GM12878 (cell line): ENCODE data around the gene CACNG3. TPM values are rescaled to one million over a fixed set of nuclear protein-coding genes. Genes with fewer than 3 reads are reported as not detected.

ENCODE experiments used
- ATAC-seq: fragments of 200-7000 bp; cut with Tn5 transposase; 3 replicates; pipeline ENCODE4 v1.9.1; 2020; ENCODE audit warnings: mild to moderate bottlenecking, moderate library complexity
- BruUV-seq: library from RNA; stranded (reverse); fragments of 400-500 nt; replicated peaks from 2 replicates; lab custom pipeline; 2021; lab: Mats Ljungman, UMichigan
- CTCF ChIA-PET: fragments of 300-600 bp; sonication (Branson Sonifier 250); formaldehyde crosslinking; extraction: SDS; loops from one replicate; lab custom pipeline; 2021; ENCODE audit warnings: inconsistent platforms; lab: Yijun Ruan, JAX
- POLR2A ChIA-PET: fragments of 350-600 bp; formaldehyde crosslinking; extraction: SDS; loops from one replicate; lab custom pipeline; 2021; ENCODE audit warnings: inconsistent platforms; lab: Charles Lee
- RAD21 ChIA-PET: fragments of 300-600 bp; sonication (Branson Sonifier 250); formaldehyde crosslinking; loops from one replicate; lab custom pipeline; 2023; ENCODE audit warnings: antibody characterized with exemption; ENCODE audit not compliant: unreplicated experiment; lab: Charles Lee
- SMC1A ChIA-PET: fragments of 300-600 bp; sonication (Branson Sonifier 250); formaldehyde crosslinking; loops from one replicate; lab custom pipeline; 2023; ENCODE audit not compliant: unreplicated experiment, uncharacterized antibody; lab: Charles Lee
- DNase-seq: peaks from one replicate; pipeline ENCODE4 v3.0.0-alpha.2; 2011; ENCODE audit warnings: low read depth, low spot score
- FAIRE-seq: peaks from 3 replicates; lab custom pipeline; 2011; peaks lifted over from hg19 to GRCh38; lab: Jason Lieb, UNC
- H2AFZ ChIP-seq: 2 replicates; pipeline ENCODE4 v1.6.0; 2011; ENCODE audit warnings: low read depth, low read length, control low read depth; ENCODE audit not compliant: control insufficient read depth
- H3K27ac ChIP-seq: 2 replicates; pipeline ENCODE4 v1.5.1; 2011; ENCODE audit warnings: control low read depth; ENCODE audit not compliant: control insufficient read depth, insufficient read depth
- H3K27me3 ChIP-seq, 2 experiments: replicated peaks in 1 of 2; 2 replicates each; pipeline versions ENCODE4 v1.6.0 to v1.6.1; 2011; ENCODE audit warnings: low read length in 1 of 2; ENCODE audit not compliant: control insufficient read depth in 2 of 2, insufficient read depth in 2 of 2
- H3K36me3 ChIP-seq, 2 experiments: 2 replicates each; pipeline ENCODE4 v1.5.1; 2011; ENCODE audit warnings: low read length in 1 of 2; ENCODE audit not compliant: control insufficient read depth in 2 of 2, insufficient read depth in 2 of 2
- H3K4me1 ChIP-seq: 2 replicates; pipeline ENCODE4 v1.6.1; 2011; ENCODE audit warnings: mild to moderate bottlenecking, low read length, moderate library complexity, mixed read lengths; ENCODE audit not compliant: control insufficient read depth, insufficient read depth
- H3K4me2 ChIP-seq: 2 replicates; pipeline ENCODE4 v1.6.0; 2011; ENCODE audit warnings: control low read depth; ENCODE audit not compliant: control insufficient read depth, insufficient read depth
- H3K4me3 ChIP-seq: fragments of 200-600 bp; sonication (generic); 2 replicates; pipeline ENCODE4 v1.5.1; 2016
- H3K79me2 ChIP-seq: 2 replicates; pipeline ENCODE4 v1.6.0; 2011; ENCODE audit warnings: low read length; ENCODE audit not compliant: control insufficient read depth, insufficient read depth
- H3K9ac ChIP-seq: 2 replicates; pipeline ENCODE4 v1.8.0; 2011; ENCODE audit warnings: low read length, control low read depth, mixed read lengths; ENCODE audit not compliant: control insufficient read depth, insufficient read depth
- H3K9me3 ChIP-seq: replicated peaks from 3 replicates; pipeline ENCODE4 v1.5.1; 2011; ENCODE audit warnings: mild to moderate bottlenecking, low read length; ENCODE audit not compliant: control insufficient read depth, insufficient read depth
- H4K20me1 ChIP-seq: 2 replicates; pipeline ENCODE4 v1.6.0; 2011; ENCODE audit not compliant: control insufficient read depth, insufficient read depth
- BCL11A ChIP-seq: IDR thresholded peaks from 2 replicates; pipeline ENCODE4 v1.6.1; 2011; ENCODE audit warnings: low read depth, low read length
- BRCA1 ChIP-seq: IDR thresholded peaks from 2 replicates; pipeline ENCODE4 v1.6.1; 2011; ENCODE audit warnings: low read depth, low read length, improper control_type of control experiment
- CBX5 ChIP-seq: sonication (generic); IDR thresholded peaks from 2 replicates; pipeline ENCODE4 v1.6.1; 2016; ENCODE audit warnings: low read depth, moderate library complexity, mild to moderate bottlenecking, inconsistent platforms
- EZH2 ChIP-seq: IDR thresholded peaks from 2 replicates; pipeline ENCODE4 v1.6.1; 2012; ENCODE audit warnings: low read depth, mild to moderate bottlenecking, control low read depth, inconsistent platforms, low read length, borderline replicate concordance; ENCODE audit not compliant: control insufficient read depth
- FOS ChIP-seq: IDR thresholded peaks from 3 replicates; pipeline ENCODE4 v1.6.1; 2011; ENCODE audit warnings: borderline replicate concordance; ENCODE audit not compliant: insufficient read length; ENCODE audit errors: extremely low read depth
- RFX5 ChIP-seq: IDR thresholded peaks from 2 replicates; pipeline ENCODE4 v1.6.1; 2011; ENCODE audit warnings: low read depth, low read length, improper control_type of control experiment
- SP1 ChIP-seq: IDR thresholded peaks from one replicate; pipeline ENCODE4 v1.6.1; 2011; ENCODE audit warnings: low read depth, low read length
- SPI1 ChIP-seq: IDR thresholded peaks from 2 replicates; pipeline ENCODE4 v1.6.1; 2011; ENCODE audit warnings: low read depth, mild to moderate bottlenecking, low read length, moderate library complexity, borderline replicate concordance; ENCODE audit not compliant: insufficient read depth
- TARDBP ChIP-seq: IDR thresholded peaks from 2 replicates; pipeline ENCODE4 v1.6.1; 2016; ENCODE audit warnings: borderline replicate concordance
- WGBS: methylation state at CpG from one replicate; pipeline ENCODE4 v1.1.6; 2016; ENCODE audit warnings: low lambda C conversion rate; ENCODE audit not compliant: insufficient replicate concordance, insufficient coverage; ENCODE audit errors: missing lambda C conversion rate; 5-methylcytosine and 5-hydroxymethylcytosine counted together
- in situ Hi-C: fragments of 300-500 bp; cut with MboI; formaldehyde crosslinking; loops from 9 replicates; pipeline ENCODE4 v1.14.3; 2018; ENCODE audit warnings: mixed read lengths
- intact Hi-C: fragments of 100-400 bp; cut with micrococcal nuclease; formaldehyde crosslinking; loops from one replicate; pipeline ENCODE4 v1.14.2; 2022; ENCODE audit not compliant: unreplicated experiment
- polyA plus RNA-seq, 11 experiments: library from polyadenylated mRNA; depleted of rRNA in 4 of 11; unstranded in 6 of 11; stranded (reverse) in 5 of 11; fragments of >200 nt; fragmentation: Nextera tagmentation in 4 of 11; fragmentation: Illumina TruSeq in 1 of 11; extraction: Ambion mirVana in 4 of 11; extraction: Trizol in 1 of 11; gene quantifications; 1 replicate in 1 of 11; 2 replicates in 10 of 11; pipeline versions ENCODE4 v1.2.1 to v1.2.3, GENCODE V29; 2011 to 2016; ENCODE audit warnings: inconsistent platforms in 2 of 11, missing spikeins in 2 of 11, low read depth in 1 of 11
- total RNA-seq, 4 experiments: library from RNA; depleted of rRNA in 3 of 4; stranded (reverse); fragments of >200 nt in 3 of 4; fragmentation: Illumina TruSeq in 1 of 4; extraction: Trizol in 1 of 4; gene quantifications; 2 replicates each; pipeline versions ENCODE4 v1.2.1 to v1.2.3, GENCODE V29; 2013 to 2021
- TF ChIP-seq, protein P1 (sequence below): fragments of 450-650 bp; formaldehyde crosslinking; IDR thresholded peaks from 2 replicates; pipeline ENCODE4 v1.4.0; 2020; ENCODE audit warnings: mild to moderate bottlenecking, moderate library complexity
- TF ChIP-seq, protein P2 (sequence below): fragments of 450-650 bp; IDR thresholded peaks from 2 replicates; pipeline ENCODE4 v1.6.1; 2017; ENCODE audit warnings: mild to moderate bottlenecking, moderate library complexity

Gene CACNG3
- total and polyA plus RNA-seq, 10 of the 15 experiments (the other 5 are each of a cell fraction or from before 2014, with no cell fraction given): 0.04 TPM; not detected in 9

DNA sequence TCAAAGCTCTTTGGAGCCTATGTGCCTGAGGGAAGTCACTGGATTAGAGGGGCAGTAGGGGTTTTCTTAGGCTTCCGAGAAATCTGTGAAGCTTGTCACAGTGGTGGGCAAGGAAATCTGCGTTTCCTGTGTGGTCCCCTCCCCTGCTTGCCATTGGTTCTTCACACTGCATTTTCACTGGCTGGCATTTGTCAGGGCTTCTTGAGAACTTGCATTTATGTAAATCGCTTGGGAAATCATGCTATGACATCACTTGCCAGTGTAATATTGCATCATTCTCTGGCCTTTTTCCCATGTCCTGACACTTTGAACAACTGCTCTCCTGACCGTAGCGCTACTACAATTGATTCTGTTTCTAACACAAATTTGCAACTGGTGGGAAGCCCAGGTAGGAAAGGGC lies 1.8 kb downstream of the CACNG3 start:
- H3K9me3 ChIP-seq: no peaks in the 10 kb centered on the region
- H3K9ac ChIP-seq: no peak overlapping the region
- RAD21 ChIA-PET: no interaction called here
- no peak for DNase-seq
- H3K36me3 ChIP-seq: no peaks in the 10 kb centered on the region
- WGBS: 37% methylated on average over 5 of the region's 5 CpGs
- CTCF ChIA-PET: no interaction called here
- no peaks in the 10 kb centered on the region for H3K79me2 ChIP-seq
- FAIRE-seq: no peak
- H3K27ac ChIP-seq: no peak overlapping the region
- no peak overlapping the region for H3K4me3 ChIP-seq
- SMC1A ChIA-PET: interaction anchor here (1.7 kb wide), 1 partner anchor 16 kb away, joined by 3 read pairs; no protein-coding TSS in a partner anchor
- POLR2A ChIA-PET: no interaction called here
- intact Hi-C loops: loop anchor here (10.0 kb wide), 1 partner anchor 63 kb away; no protein-coding TSS in a partner anchor
- no peak overlapping the region for H2AFZ ChIP-seq
- no TSS peak for BruUV-seq
- H4K20me1 ChIP-seq: no peaks in the 10 kb centered on the region
- H3K4me2 ChIP-seq: no peak overlapping the region
- in situ Hi-C loops: loop anchor here (10.0 kb wide), 2 partner anchors 463 to 523 kb away; no protein-coding TSS in a partner anchor
- no peak for ATAC-seq
- TF ChIP-seq BRCA1 (no peak), TARDBP (no peak), BCL11A (no peak), SP1 (no peak), RFX5 (no peak), EZH2 (no peak), FOS (no peak), CBX5 (no peak), SPI1 (no peak)
- TF ChIP-seq, protein P1, sequence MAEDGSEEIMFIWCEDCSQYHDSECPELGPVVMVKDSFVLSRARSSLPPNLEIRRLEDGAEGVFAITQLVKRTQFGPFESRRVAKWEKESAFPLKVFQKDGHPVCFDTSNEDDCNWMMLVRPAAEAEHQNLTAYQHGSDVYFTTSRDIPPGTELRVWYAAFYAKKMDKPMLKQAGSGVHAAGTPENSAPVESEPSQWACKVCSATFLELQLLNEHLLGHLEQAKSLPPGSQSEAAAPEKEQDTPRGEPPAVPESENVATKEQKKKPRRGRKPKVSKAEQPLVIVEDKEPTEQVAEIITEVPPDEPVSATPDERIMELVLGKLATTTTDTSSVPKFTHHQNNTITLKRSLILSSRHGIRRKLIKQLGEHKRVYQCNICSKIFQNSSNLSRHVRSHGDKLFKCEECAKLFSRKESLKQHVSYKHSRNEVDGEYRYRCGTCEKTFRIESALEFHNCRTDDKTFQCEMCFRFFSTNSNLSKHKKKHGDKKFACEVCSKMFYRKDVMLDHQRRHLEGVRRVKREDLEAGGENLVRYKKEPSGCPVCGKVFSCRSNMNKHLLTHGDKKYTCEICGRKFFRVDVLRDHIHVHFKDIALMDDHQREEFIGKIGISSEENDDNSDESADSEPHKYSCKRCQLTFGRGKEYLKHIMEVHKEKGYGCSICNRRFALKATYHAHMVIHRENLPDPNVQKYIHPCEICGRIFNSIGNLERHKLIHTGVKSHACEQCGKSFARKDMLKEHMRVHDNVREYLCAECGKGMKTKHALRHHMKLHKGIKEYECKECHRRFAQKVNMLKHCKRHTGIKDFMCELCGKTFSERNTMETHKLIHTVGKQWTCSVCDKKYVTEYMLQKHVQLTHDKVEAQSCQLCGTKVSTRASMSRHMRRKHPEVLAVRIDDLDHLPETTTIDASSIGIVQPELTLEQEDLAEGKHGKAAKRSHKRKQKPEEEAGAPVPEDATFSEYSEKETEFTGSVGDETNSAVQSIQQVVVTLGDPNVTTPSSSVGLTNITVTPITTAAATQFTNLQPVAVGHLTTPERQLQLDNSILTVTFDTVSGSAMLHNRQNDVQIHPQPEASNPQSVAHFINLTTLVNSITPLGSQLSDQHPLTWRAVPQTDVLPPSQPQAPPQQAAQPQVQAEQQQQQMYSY (CRISPR knock-in tag): no peak
- TF ChIP-seq, protein P2, sequence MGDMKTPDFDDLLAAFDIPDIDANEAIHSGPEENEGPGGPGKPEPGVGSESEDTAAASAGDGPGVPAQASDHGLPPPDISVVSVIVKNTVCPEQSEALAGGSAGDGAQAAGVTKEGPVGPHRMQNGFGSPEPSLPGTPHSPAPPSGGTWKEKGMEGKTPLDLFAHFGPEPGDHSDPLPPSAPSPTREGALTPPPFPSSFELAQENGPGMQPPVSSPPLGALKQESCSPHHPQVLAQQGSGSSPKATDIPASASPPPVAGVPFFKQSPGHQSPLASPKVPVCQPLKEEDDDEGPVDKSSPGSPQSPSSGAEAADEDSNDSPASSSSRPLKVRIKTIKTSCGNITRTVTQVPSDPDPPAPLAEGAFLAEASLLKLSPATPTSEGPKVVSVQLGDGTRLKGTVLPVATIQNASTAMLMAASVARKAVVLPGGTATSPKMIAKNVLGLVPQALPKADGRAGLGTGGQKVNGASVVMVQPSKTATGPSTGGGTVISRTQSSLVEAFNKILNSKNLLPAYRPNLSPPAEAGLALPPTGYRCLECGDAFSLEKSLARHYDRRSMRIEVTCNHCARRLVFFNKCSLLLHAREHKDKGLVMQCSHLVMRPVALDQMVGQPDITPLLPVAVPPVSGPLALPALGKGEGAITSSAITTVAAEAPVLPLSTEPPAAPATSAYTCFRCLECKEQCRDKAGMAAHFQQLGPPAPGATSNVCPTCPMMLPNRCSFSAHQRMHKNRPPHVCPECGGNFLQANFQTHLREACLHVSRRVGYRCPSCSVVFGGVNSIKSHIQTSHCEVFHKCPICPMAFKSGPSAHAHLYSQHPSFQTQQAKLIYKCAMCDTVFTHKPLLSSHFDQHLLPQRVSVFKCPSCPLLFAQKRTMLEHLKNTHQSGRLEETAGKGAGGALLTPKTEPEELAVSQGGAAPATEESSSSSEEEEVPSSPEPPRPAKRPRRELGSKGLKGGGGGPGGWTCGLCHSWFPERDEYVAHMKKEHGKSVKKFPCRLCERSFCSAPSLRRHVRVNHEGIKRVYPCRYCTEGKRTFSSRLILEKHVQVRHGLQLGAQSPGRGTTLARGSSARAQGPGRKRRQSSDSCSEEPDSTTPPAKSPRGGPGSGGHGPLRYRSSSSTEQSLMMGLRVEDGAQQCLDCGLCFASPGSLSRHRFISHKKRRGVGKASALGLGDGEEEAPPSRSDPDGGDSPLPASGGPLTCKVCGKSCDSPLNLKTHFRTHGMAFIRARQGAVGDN: no peak
- H3K27me3 ChIP-seq: peaks cover 0 to 5% of the 10 kb centered on the region in 2 experiments; a peak in 3 of 4 replicates
- no peaks in the 10 kb centered on the region for H3K4me1 ChIP-seq
